ENCODE data around the gene RNASE7.
"Not testable (repeated sequence)": the region's sequence is repeated elsewhere in the genome, so short reads cannot be mapped to it uniquely, and the experiment has no call there.

Gene RNASE7

GRCh38 chr14:21036751-21037150, 5.4 kb upstream of the RNASE7 start:
- TF ChIP-seq CTCF (IDR thresholded peaks at IDR 0.05; ENCODE audit: low read depth, low read length, missing control alignments) = no peak
- no peak for DNase-seq (ENCODE audit: extremely low read depth, low read depth)

GRCh38 chr14:21037156-21037555, 5.0 kb upstream of the RNASE7 start:
- no peak for DNase-seq (ENCODE audit: extremely low read depth, low read depth)
- TF ChIP-seq CTCF (IDR thresholded peaks at IDR 0.05; ENCODE audit: low read depth, low read length, missing control alignments) = no peak
- H3K4me3 ChIP-seq (replicated peaks; ENCODE audit: low read depth, low read length) = no peak overlapping the region

More at GRCh38 chr14:21036751-21037150, 5.4 kb upstream of the RNASE7 start:
- H3K4me3 ChIP-seq (replicated peaks; ENCODE audit: low read depth, low read length) = no peak overlapping the region

- no peak for TF ChIP-seq CTCF (IDR thresholded peaks at IDR 0.05; ENCODE audit: low read depth, low read length, missing control alignments)
Observed at GRCh38 chr14:21038441-21039422, 3.4 kb upstream of the RNASE7 start.

GRCh38 chr14:21039585-21040369, 2.4 kb upstream of the RNASE7 start:
- DNase-seq (ENCODE audit: extremely low read depth, low read depth) = no peak
- peak; percentile 63 for TF ChIP-seq CTCF (IDR thresholded peaks at IDR 0.05; ENCODE audit: low read depth, low read length, missing control alignments)
- H3K4me3 ChIP-seq (replicated peaks; ENCODE audit: low read depth, low read length) = no peak overlapping the region

More at GRCh38 chr14:21038441-21039422, 3.4 kb upstream of the RNASE7 start:
- no peak for DNase-seq (ENCODE audit: extremely low read depth, low read depth)
- H3K4me3 ChIP-seq (replicated peaks; ENCODE audit: low read depth, low read length) = no peak overlapping the region

GRCh38 chr14:21040370-21040925, 1.7 kb upstream of the RNASE7 start:
- TF ChIP-seq CTCF (IDR thresholded peaks at IDR 0.05; ENCODE audit: low read depth, low read length, missing control alignments) = no peak
- no peak for DNase-seq (ENCODE audit: extremely low read depth, low read depth)
- no peak overlapping the region for H3K4me3 ChIP-seq (replicated peaks; ENCODE audit: low read depth, low read length)

GRCh38 chr14:21040941-21041340, 1.2 kb upstream of the RNASE7 start:
- not testable (repeated sequence) for DNase-seq (ENCODE audit: extremely low read depth, low read depth); H3K4me3 ChIP-seq (replicated peaks; ENCODE audit: low read depth, low read length)

- DNase-seq (ENCODE audit: extremely low read depth, low read depth) = no peak
- H3K4me3 ChIP-seq (replicated peaks; ENCODE audit: low read depth, low read length) = no peak overlapping the region
- no peak for TF ChIP-seq CTCF (IDR thresholded peaks at IDR 0.05; ENCODE audit: low read depth, low read length, missing control alignments)
Observed at GRCh38 chr14:21042918-21043317, 756 bp downstream of the RNASE7 start.
